ENCODE data around the gene DIO3.

The DIO3 gene

DNA sequence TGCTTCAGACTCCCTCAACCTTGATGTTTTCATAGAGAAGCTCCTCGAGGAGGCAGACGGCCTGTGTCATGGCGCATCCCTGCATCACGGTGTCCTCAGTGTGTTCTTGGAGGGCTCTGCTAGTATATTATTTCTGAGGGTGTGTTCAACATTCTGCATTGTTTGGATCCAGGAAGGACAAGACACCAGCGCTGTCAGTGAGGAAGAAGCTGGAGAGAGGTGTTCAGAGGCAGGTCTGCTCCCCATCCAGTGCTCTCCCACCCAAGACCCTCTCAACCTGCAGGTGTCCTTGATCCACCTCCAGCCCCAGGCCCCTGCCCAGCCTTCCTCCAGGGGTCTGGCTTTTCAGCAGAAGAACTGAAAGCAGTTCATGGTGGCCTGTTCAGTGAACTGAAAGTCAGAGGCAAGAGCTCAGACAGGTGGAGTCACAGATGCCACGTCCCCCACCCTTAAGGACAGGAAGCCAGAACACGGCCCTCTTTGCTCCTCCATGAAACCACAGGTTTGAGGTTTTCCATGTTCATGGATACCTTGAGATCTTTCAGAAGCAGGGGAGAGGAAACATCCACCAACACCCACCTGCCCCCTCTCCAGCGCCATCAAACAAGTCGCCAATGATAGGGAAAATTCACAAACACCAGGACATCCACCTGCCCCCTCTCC is 37.4 kb downstream of the DIO3 start:
- no peak for DNase-seq (ENCODE audit: low read depth in 2 of 2)

DNA sequence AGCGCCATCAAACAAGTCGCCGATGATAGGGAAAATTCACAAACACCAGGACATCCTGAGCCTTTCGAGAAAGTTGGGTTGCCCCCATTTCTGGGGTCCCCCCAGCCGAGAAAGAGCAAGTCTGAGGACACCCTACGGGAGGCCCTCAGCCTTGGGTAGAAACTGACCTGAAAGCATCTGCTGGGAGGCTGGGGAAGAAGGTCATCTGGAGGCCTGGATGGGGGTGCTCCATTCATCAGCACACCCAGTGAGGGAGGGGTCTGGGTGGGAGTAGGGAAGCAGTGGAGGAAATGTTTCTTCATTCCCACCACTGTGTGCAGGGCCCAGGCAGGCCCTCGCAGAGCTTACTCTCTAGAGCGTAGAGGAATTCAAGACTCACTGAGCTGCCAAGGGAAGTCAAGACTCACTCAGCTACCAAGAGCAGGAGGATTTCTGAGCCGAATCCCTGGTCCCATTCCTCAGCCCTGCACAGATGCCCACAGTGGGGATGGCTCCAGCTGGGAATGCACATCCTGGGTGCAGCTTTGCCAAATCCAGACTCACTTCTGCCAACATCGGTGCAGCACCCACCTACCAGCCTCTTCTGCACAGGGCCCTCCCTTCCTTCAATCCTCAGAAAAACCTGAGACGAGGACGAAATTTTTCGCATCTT is 38.1 kb downstream of the DIO3 start:
- DNase-seq (ENCODE audit: low read depth in 2 of 2) = no peak

DNA sequence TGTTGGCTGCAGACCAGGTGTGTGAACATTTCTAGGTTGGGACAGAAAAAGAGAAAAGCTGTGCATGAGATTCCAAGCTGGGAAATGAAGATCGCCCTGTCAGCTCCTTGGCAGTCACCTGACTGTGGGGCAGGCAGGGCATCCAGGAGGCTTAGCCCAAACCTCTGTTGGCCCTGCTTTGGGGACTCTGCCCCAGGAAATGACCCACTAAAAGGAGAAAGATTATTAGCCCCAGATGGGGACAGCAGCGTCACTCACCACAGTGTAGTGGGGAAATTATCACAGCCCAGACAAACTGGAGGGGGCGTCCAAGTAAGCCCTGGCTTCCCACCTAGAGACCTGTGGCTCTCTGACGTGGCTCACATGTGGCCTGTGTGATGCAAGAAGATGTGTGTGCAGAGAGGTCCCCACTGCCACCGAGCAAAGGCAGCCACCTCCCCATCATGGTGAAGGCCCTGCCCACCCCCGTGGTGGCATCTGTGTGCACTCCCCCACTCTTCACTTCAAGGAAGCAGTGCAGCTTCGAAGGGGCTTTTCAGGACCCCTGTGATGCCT is 39.1 kb downstream of the DIO3 start:
- DNase-seq (ENCODE audit: low read depth in 2 of 2) = no peak

DNA sequence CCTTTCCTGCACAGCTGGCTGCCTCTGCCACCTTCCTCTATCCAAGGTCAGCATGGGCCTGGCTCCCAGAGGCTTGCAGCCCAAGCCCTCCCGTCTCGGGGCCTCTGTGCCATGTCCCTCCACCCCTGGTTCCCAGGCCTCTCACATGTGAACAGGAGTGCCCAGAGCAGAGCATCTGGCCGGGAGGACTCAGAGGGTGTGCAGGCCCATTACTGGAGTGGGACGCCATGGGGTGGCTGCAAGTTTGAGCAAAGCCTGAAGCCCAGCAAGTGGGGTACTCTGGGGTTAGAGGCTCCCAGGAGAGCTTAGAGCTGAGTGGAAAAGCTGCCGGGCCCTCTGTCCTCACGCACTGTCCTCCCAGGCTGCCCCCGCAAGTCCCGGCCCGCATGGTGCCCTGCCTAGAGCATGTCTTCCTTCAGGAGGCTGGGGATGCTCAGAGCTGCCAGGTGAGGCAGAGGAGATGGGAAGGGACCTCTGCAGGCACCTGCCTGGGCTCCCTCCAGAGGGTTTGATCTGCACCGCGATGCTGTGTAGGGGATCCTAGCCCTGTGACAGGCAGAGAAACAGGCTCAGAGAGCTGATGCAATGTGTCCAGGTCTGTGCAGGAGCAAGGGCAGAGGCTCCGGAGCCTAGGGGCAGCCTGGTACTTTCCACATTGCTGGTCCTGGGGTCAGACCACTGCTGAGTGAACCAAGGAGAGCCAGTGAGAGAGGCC is 39.8 kb downstream of the DIO3 start:
- no peak for DNase-seq (ENCODE audit: low read depth in 2 of 2)

DNA sequence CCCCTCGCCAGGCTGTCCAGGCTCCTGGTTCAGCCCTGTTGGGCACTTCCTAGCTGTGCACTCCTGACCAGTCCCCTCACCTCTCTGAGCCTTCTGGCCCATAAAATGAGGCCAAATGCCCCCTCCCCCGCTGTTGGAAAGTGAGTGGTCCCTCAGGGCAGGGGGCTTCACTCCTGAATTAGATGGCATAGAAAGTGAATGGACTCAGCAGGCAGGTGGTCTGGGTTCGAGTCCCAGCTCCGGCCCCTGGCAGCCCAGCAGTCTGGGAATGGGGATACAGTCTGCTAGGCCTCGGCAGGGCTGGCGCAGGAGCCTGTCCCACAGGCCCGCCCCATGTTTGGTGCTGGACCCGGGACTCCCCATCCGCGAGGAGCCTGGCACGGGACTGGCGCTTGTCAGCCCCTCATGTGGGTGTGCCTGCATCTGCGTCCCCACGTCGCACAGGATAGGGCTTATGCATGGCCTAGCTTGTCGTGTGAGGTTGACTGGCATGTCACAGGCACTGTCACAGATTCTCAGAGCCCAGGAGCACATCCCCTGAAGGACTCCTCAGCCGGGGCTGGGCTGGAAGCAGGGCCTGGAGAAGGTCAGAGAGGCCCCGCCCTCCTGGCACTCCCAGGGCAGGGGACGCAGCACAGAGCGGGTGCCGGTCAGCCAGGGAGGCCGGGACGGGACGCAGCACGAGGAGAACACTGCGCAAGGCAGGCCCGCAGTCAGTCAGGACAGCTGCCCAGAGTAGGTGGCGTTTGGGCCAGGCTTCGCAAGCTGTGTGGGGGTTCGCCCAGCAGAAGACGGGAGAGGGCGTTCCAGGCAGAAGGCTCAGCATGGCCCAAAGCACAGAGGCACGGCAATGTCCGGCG is 40.5 kb downstream of the DIO3 start:
- no peak for DNase-seq (ENCODE audit: low read depth in 2 of 2)

DNA sequence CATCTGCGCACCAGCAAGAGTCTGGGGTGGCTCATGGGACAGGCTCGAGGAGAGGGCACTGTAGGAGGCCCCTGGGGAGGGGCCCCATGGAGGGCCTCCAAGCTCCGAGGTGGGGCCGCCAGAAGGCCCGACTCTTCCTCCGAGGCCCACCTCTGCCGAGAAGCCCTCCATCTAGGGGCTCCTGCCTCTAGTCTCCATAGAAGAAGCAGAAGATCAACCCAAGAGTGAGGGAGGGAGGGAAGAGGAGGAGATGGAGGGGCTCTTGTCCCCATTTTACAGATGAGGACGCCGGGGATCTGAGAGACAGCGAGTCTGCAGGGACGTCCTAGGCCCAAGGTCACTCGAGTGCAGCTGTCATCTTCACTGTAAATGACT is 41.2 kb downstream of the DIO3 start:
- DNase-seq (ENCODE audit: low read depth in 2 of 2) = no peak

DNA sequence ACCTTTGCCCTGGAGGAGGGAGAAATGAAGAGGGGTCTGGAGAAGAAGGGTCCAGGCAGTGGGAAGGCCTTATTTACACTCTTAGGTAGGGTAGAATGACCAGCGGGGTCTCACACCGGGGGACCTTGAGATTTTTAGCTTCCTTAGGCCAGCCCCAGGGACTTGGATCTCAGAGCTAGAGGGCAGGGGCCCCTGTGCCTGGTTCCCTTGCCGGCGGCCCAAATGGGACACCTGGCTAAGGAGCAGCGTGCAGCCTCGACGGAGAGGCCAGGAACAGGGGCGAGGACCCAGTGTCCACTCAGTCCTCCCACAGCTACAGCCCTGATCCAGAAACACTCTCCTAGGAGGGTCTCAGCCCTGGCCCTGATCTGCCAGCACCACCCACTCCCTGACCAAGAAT is 41.8 kb downstream of the DIO3 start:
- no peak for DNase-seq (ENCODE audit: low read depth in 2 of 2)

DNA sequence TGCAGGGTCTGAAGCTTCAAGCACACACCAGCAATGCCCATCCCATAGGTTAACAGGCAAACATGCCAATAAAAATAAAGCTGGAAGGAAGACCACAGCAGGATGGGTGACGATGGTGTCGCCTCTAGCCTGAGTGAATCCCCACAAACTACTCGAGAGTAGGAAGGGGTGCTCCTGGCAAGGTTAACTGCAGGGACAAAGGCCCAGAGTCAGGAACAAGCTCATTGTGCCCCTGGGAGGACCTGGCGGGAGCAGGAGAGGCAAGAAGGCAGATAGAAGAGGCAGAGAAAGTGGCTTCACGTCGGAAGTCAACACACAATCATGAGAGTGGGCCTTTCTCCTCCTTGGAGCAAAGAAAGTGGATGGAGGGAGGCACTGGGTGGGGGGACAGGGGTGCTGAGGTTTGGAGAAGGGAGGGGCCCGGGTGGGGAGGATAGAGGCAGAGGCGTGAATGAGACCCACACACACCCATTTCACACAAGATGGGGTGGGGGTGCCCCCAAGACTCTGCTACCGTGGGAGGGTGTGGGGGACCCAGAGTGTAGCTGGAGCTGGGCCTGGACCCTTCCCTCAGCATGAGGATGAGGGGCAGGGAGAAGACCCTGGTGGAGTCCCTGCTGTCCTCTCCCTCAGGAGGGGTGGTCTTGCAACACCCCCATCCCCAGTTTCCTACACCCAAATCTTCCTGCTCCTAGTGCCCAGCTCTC is 43.1 kb downstream of the DIO3 start:
- no peak for DNase-seq (ENCODE audit: low read depth in 2 of 2)

DNA sequence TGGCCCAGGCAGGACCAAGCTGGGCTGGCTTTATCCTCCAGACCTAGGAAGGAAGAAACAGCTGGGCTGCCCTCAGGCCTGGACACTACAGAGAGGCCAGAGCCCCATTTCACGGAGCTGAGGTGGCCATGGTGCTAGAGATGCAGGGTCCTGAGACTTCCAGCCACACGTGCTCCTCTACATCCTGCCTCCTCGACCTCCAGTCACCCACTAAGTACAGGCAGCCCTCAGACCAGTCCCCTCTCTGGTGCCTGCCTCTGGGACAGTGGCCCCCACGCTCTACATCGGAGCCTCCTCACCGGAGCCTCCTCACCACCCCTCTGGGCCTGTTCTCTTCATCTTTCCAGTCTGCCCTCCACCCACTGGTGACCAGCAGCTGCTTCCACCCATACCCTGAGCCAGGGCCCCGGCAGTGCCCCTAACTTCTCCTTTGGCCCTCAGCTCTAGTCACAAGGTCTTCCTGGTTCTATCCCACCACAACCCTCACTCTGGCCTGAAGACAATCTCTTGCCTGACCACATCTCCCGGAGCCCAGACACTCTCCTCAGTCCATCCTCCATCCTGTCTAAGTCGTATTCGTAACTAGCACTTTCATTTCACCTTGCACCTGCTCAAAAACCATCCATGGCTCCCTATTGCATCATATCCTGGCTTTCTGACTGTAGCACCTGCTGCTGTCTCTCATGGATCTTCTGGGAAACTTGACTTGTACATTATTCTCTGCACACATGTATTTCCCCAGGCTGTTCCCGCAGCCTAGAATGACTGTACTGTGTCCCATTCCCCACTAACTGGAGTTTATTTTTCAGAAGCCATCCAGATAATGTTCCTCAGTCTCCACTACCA is 43.9 kb downstream of the DIO3 start:
- DNase-seq (ENCODE audit: low read depth in 2 of 2) = no peak

DNA sequence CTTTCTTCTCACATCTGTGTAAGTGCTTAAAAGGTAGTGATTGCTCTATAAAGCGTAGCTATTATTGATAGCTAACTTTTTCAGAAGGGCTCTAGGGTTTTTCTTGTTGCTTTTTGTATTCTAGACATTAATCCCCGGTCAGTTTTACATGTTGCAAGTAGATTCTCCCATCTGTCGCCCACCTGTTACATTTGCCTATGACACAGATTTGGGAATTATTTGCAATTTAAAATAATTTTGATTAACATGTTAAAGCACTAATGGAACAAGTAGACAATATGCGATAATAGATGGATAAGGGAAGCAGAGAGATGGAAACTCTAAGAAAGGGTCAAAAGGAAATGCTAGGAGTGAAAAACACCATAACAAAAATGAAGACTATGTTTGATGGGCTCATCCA is 44.5 kb downstream of the DIO3 start:
- DNase-seq (ENCODE audit: low read depth in 2 of 2) = no peak

Data from stimulated activated CD8-positive, alpha-beta memory T cell treated with anti-CD3 and anti-CD28 coated beads, Interleukin-15, amount 100 ng/mL, for 48 hours (primary cell).